ENCODE data around the gene DUSP1. TPM values are rescaled to one million over a fixed set of nuclear protein-coding genes. Genes with fewer than 3 reads are reported as not detected.

DUSP1 gene
- total RNA-seq, 1 donor from 2014 or later: 9.7 TPM

GRCh38 chr5:172782169-172783039 is 11.4 kb upstream of the DUSP1 start:
- H3K4me3 Mint-ChIP-seq (ENCODE audit: low read depth): no peak overlapping the region
- no peaks in the 10 kb centered on the region for H3K27me3 Mint-ChIP-seq (ENCODE audit: low read depth)
- peaks cover 21% of the 10 kb centered on the region for H3K4me1 Mint-ChIP-seq (ENCODE audit: low read depth)
- no peak for DNase-seq (ENCODE audit: low spot score)
- no peaks in the 10 kb centered on the region for H3K9me3 Mint-ChIP-seq
- intact Hi-C loops (cut with micrococcal nuclease): no loop called here
- no peak overlapping the region for H3K27ac Mint-ChIP-seq
- no peaks in the 10 kb centered on the region for H3K36me3 Mint-ChIP-seq (ENCODE audit: low read depth)

GRCh38 chr5:172779691-172780341 is 8.8 kb upstream of the DUSP1 start:
- Mint-ChIP-seq H3K36me3 (ENCODE audit: low read depth) (no peaks in the 10 kb centered on the region), H3K4me3 (ENCODE audit: low read depth) (no peak overlapping the region), H3K9me3 (no peaks in the 10 kb centered on the region), H3K27ac (no peak overlapping the region), H3K4me1 (ENCODE audit: low read depth) (peaks cover 30% of the 10 kb centered on the region), H3K27me3 (ENCODE audit: low read depth) (no peaks in the 10 kb centered on the region)
- intact Hi-C loops (cut with micrococcal nuclease): no loop called here
- no peak for DNase-seq (ENCODE audit: low spot score)

- no peaks in the 10 kb centered on the region for H3K27me3 Mint-ChIP-seq (ENCODE audit: low read depth)
- intact Hi-C loops (cut with micrococcal nuclease): loop anchor here (1.0 kb wide), 1 partner anchor 29 kb away; no protein-coding TSS in a partner anchor
- no peaks in the 10 kb centered on the region for H3K9me3 Mint-ChIP-seq
- peaks cover 41% of the 10 kb centered on the region for H3K4me1 Mint-ChIP-seq (ENCODE audit: low read depth)
- H3K36me3 Mint-ChIP-seq (ENCODE audit: low read depth): no peaks in the 10 kb centered on the region
- H3K4me3 Mint-ChIP-seq (ENCODE audit: low read depth): peak overlapping the region; percentile 72
- peak overlapping the region; percentile 98 for H3K27ac Mint-ChIP-seq
- no peak for DNase-seq (ENCODE audit: low spot score)
These were observed 7.2 kb upstream of the DUSP1 start for GRCh38 chr5:172777881-172778814.

- H3K27ac Mint-ChIP-seq: no peak overlapping the region
- intact Hi-C loops (cut with micrococcal nuclease): no loop called here
- no peaks in the 10 kb centered on the region for H3K27me3 Mint-ChIP-seq (ENCODE audit: low read depth)
- no peaks in the 10 kb centered on the region for H3K36me3 Mint-ChIP-seq (ENCODE audit: low read depth)
- H3K4me1 Mint-ChIP-seq (ENCODE audit: low read depth): peaks cover 47% of the 10 kb centered on the region
- DNase-seq (ENCODE audit: low spot score): no peak
- H3K4me3 Mint-ChIP-seq (ENCODE audit: low read depth): no peak overlapping the region
- H3K9me3 Mint-ChIP-seq: no peaks in the 10 kb centered on the region
These were observed 5.2 kb upstream of the DUSP1 start for GRCh38 chr5:172776235-172776594.

- H3K27me3 Mint-ChIP-seq (ENCODE audit: low read depth): no peaks in the 10 kb centered on the region
- intact Hi-C loops (cut with micrococcal nuclease): no loop called here
- no peaks in the 10 kb centered on the region for H3K36me3 Mint-ChIP-seq (ENCODE audit: low read depth)
- H3K4me3 Mint-ChIP-seq (ENCODE audit: low read depth): no peak overlapping the region
- no peak overlapping the region for H3K27ac Mint-ChIP-seq
- DNase-seq (ENCODE audit: low spot score): no peak
- peaks cover 47% of the 10 kb centered on the region for H3K4me1 Mint-ChIP-seq (ENCODE audit: low read depth)
- H3K9me3 Mint-ChIP-seq: no peaks in the 10 kb centered on the region
These were observed 4.6 kb upstream of the DUSP1 start for GRCh38 chr5:172775326-172776234.

- peaks cover 52% of the 10 kb centered on the region for H3K4me1 Mint-ChIP-seq (ENCODE audit: low read depth)
These were observed 3.7 kb upstream of the DUSP1 start for GRCh38 chr5:172774561-172775315.

GRCh38 chr5:172773481-172774469 is 2.8 kb upstream of the DUSP1 start:
- intact Hi-C loops (cut with micrococcal nuclease): loop anchor here (2.0 to 5.0 kb wide), 3 partner anchors 57 to 159 kb away; partner anchors contain the start of gene ERGIC1
- Mint-ChIP-seq H3K27me3 (ENCODE audit: low read depth) (no peaks in the 10 kb centered on the region), H3K9me3 (no peaks in the 10 kb centered on the region), H3K4me1 (ENCODE audit: low read depth) (peaks cover 54% of the 10 kb centered on the region), H3K4me3 (ENCODE audit: low read depth) (peak overlapping the region; percentile 63), H3K27ac (peak overlapping the region; percentile 97), H3K36me3 (ENCODE audit: low read depth) (peaks cover 13% of the 10 kb centered on the region)
- DNase-seq (ENCODE audit: low spot score): no peak

More at GRCh38 chr5:172774561-172775315, 3.7 kb upstream of the DUSP1 start:
- H3K36me3 Mint-ChIP-seq (ENCODE audit: low read depth): peaks cover 4% of the 10 kb centered on the region
- intact Hi-C loops (cut with micrococcal nuclease): loop anchor here (5.0 kb wide), 1 partner anchor 158 kb away; no protein-coding TSS in a partner anchor
- no peak overlapping the region for H3K4me3 Mint-ChIP-seq (ENCODE audit: low read depth)
- no peak for DNase-seq (ENCODE audit: low spot score)
- H3K9me3 Mint-ChIP-seq: no peaks in the 10 kb centered on the region
- peak overlapping the region; percentile 29 for H3K27ac Mint-ChIP-seq
- H3K27me3 Mint-ChIP-seq (ENCODE audit: low read depth): no peaks in the 10 kb centered on the region

GRCh38 chr5:172772112-172772906 is 1.3 kb upstream of the DUSP1 start:
- peaks cover 41% of the 10 kb centered on the region for H3K4me1 Mint-ChIP-seq (ENCODE audit: low read depth)

GRCh38 chr5:172771439-172772111 is 580 bp upstream of the DUSP1 start:
- intact Hi-C loops (cut with micrococcal nuclease): loop anchor here (1.0 to 5.0 kb wide), 6 partner anchors 36 to 285 kb away; partner anchors contain the start of genes CREBRF, ERGIC1 and RPL26L1
- H3K4me3 Mint-ChIP-seq (ENCODE audit: low read depth): peak overlapping the region; percentile 86
- H3K27me3 Mint-ChIP-seq (ENCODE audit: low read depth): no peaks in the 10 kb centered on the region
- H3K27ac Mint-ChIP-seq: peak overlapping the region; percentile 97
- H3K36me3 Mint-ChIP-seq (ENCODE audit: low read depth): peaks cover 30% of the 10 kb centered on the region
- peaks cover 37% of the 10 kb centered on the region for H3K4me1 Mint-ChIP-seq (ENCODE audit: low read depth)
- no peaks in the 10 kb centered on the region for H3K9me3 Mint-ChIP-seq
- DNase-seq (ENCODE audit: low spot score): no peak

More at GRCh38 chr5:172772112-172772906, 1.3 kb upstream of the DUSP1 start:
- DNase-seq (ENCODE audit: low spot score): peak; percentile 75
- H3K27me3 Mint-ChIP-seq (ENCODE audit: low read depth): no peaks in the 10 kb centered on the region
- H3K36me3 Mint-ChIP-seq (ENCODE audit: low read depth): peaks cover 25% of the 10 kb centered on the region
- peak overlapping the region; percentile 83 for H3K4me3 Mint-ChIP-seq (ENCODE audit: low read depth)
- peak overlapping the region; percentile 97 for H3K27ac Mint-ChIP-seq
- intact Hi-C loops (cut with micrococcal nuclease): loop anchor here (1.0 to 5.0 kb wide), 4 partner anchors 35 to 160 kb away; partner anchors contain the start of gene ERGIC1
- H3K9me3 Mint-ChIP-seq: no peaks in the 10 kb centered on the region
